HepG2 (cell line): ENCODE results near the gene ARID1A. TPM values are rescaled to one million over a fixed set of nuclear protein-coding genes. Genes with fewer than 3 reads are reported as not detected.
A peak's percentile ranks its signal among the peaks of the same experiment; 100 is the strongest.

Source experiments
- AHR ChIP-seq: IDR thresholded peaks from 2 replicates; pipeline ENCODE4 v1.6.1; 2018; ENCODE audit warnings: missing genetic modification reagents, missing compliant biosample characterization
- ATF7 ChIP-seq, 2 experiments: fragments of 450-650 bp in 1 of 2; sonication (generic) in 1 of 2; formaldehyde crosslinking in 1 of 2; IDR thresholded peaks; 2 replicates each; pipeline versions ENCODE4 v1.4.0 to v1.6.1; 2016 to 2020; ENCODE audit warnings: antibody characterized with exemption in 1 of 2, mild to moderate bottlenecking in 1 of 2, missing genetic modification reagents in 1 of 2
- FOXO1 ChIP-seq: sonication (generic); formaldehyde crosslinking; IDR thresholded peaks from 2 replicates; pipeline ENCODE4 v1.4.0; 2020; ENCODE audit warnings: missing genetic modification reagents
- HNRNPL ChIP-seq: fragments of 200-400 bp; formaldehyde crosslinking; IDR thresholded peaks from 2 replicates; pipeline ENCODE4 v1.6.1; 2017; ENCODE audit warnings: mild to moderate bottlenecking, low read depth, low read length
- MAF1 ChIP-seq: sonication (generic); formaldehyde crosslinking; IDR thresholded peaks from 2 replicates; pipeline ENCODE4 v1.5.0; 2020; ENCODE audit warnings: missing genetic modification reagents, borderline replicate concordance
- MED1 ChIP-seq: sonication (generic); formaldehyde crosslinking; IDR thresholded peaks from 2 replicates; pipeline ENCODE4 v1.4.0; 2020; ENCODE audit warnings: missing genetic modification reagents
- MEF2D ChIP-seq: sonication (generic); formaldehyde crosslinking; IDR thresholded peaks from 2 replicates; pipeline ENCODE4 v1.5.1; 2020; ENCODE audit warnings: mild to moderate bottlenecking, missing genetic modification reagents
- NR2F6 ChIP-seq, 2 experiments: IDR thresholded peaks; 2 replicates each; pipeline ENCODE4 v1.6.1; 2016; ENCODE audit warnings: antibody characterized with exemption in 1 of 2, mild to moderate bottlenecking in 1 of 2
- POLR2AphosphoS2 ChIP-seq: IDR thresholded peaks from 2 replicates; pipeline ENCODE4 v1.6.1; 2011; ENCODE audit warnings: low read depth, low read length, improper control_type of control experiment
- PRDM10 ChIP-seq: sonication (generic); formaldehyde crosslinking; IDR thresholded peaks from 2 replicates; pipeline ENCODE4 v1.4.0; 2020; ENCODE audit warnings: low read depth, missing genetic modification reagents
- RARA ChIP-seq: IDR thresholded peaks from 2 replicates; pipeline ENCODE4 v1.6.1; 2016; ENCODE audit warnings: missing genetic modification reagents, missing compliant biosample characterization
- SNRNP70 ChIP-seq: fragments of 200-400 bp; formaldehyde crosslinking; IDR thresholded peaks from 2 replicates; pipeline ENCODE4 v1.6.1; 2017; ENCODE audit warnings: mild to moderate bottlenecking, low read depth, low read length, moderate library complexity
- SOX6 ChIP-seq, 2 experiments: fragments of 450-650 bp in 1 of 2; sonication (generic) in 1 of 2; formaldehyde crosslinking in 1 of 2; IDR thresholded peaks; 2 replicates each; pipeline versions ENCODE4 v1.4.0 to v1.6.1; 2017 to 2020; ENCODE audit warnings: antibody characterized with exemption in 1 of 2, mild to moderate bottlenecking in 1 of 2, missing genetic modification reagents in 1 of 2
- ZBTB26 ChIP-seq: IDR thresholded peaks from 2 replicates; pipeline ENCODE4 v1.6.1; 2016; ENCODE audit warnings: missing compliant biosample characterization, missing genetic modification reagents, borderline replicate concordance
- ZNF253 ChIP-seq: sonication (generic); formaldehyde crosslinking; IDR thresholded peaks from 2 replicates; pipeline ENCODE4 v1.8.0; 2022; ENCODE audit warnings: mild to moderate bottlenecking, missing genetic modification reagents, borderline replicate concordance
- ZNF646 ChIP-seq: sonication (generic); formaldehyde crosslinking; IDR thresholded peaks from 2 replicates; pipeline ENCODE4 v1.9.0; 2021; ENCODE audit warnings: mild to moderate bottlenecking, missing genetic modification reagents
- polyA plus RNA-seq, 8 experiments: library from polyadenylated mRNA; depleted of rRNA in 3 of 8; stranded (reverse) in 7 of 8; unstranded in 1 of 8; fragments of >200 nt; fragmentation: Illumina TruSeq in 4 of 8; extraction: Trizol in 4 of 8; gene quantifications; 2 replicates each; pipeline versions ENCODE4 v1.2.1 to v1.2.3, GENCODE V29; 2011 to 2016; ENCODE audit warnings: low read depth in 4 of 8, missing spikeins in 1 of 8, mixed read lengths in 1 of 8; ENCODE audit not compliant: insufficient read depth in 1 of 8
- total RNA-seq, 5 experiments: library from RNA; depleted of rRNA; stranded (reverse); fragments of >200 nt; fragmentation: Illumina TruSeq; extraction: Trizol; gene quantifications; 2 replicates each; pipeline ENCODE4 v1.2.3, GENCODE V29; 2016; ENCODE audit warnings: low read depth in 1 of 5

ARID1A gene
- total and polyA plus RNA-seq, 2 of the 13 experiments (the other 11 are each of a cell fraction or from before 2014, with no cell fraction given): 11.9 to 15.9 TPM

GRCh38 chr1:26723013-26723991, 27.5 kb downstream of the ARID1A start (continued):
- TF ChIP-seq PRDM10 (peak; percentile 56; the same call in 1 of the 2 replicates), SNRNP70 (no peak), AHR (CRISPR knock-in tag) (peak; percentile 29; the same call in 1 of the 2 replicates), FOXO1 (peak; percentile 28; the same call in 1 of the 2 replicates), POLR2AphosphoS2 (no peak), ZNF253 (CRISPR knock-in tag) (no peak), RARA (peak; percentile 27; the same call in 1 of the 2 replicates), ZNF646 (CRISPR knock-in tag) (no peak), HNRNPL (no peak), MED1 (peak; percentile 58), NR2F6 (IDR thresholded peaks at IDR 0.05) (no peak), NR2F6 (CRISPR knock-in tag; IDR thresholded peaks at IDR 0.05) (peak; percentile 12; the same call in 1 of the 2 replicates), MAF1 (no peak), MEF2D (CRISPR knock-in tag) (peak; percentile 75), SOX6 (IDR thresholded peaks at IDR 0.05) (no peak), SOX6 (CRISPR knock-in tag; IDR thresholded peaks at IDR 0.05) (peak; percentile 52), ATF7 (IDR thresholded peaks at IDR 0.05) (no peak), ATF7 (CRISPR knock-in tag; IDR thresholded peaks at IDR 0.05) (no peak), ZBTB26 (CRISPR knock-in tag) (peak; percentile 23; the same call in 1 of the 2 replicates)
